ENCODE results near the gene IGF2R. TPM values are rescaled to one million over a fixed set of nuclear protein-coding genes. Genes with fewer than 3 reads are reported as not detected.

The IGF2R gene
- total and polyA plus RNA-seq, 7 donors = 40.1 to 167 (median 113) TPM

DNA sequence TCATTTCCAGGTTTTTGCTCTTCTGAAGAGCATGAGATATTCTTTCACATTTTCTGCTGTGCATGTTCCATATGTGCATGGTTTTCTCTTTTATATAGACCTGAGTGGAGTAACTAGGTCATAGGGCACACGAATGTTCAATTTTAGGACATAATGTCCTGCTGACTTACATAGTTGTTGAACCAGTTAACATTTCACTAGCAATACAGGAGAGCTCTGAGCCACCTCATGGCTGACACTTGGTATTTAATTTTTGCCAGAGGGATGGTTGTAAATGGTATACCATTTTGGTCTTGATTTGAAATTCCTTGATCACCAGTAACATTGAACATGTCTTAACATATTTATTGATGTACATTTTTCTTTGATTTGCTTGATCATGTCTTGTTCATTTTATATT lies 38.3 kb downstream of the IGF2R start:
- WGBS, 3 donors = 42 to 77% (median 51%) methylated on average over 1 of the region's 1 CpG
- peak in 2 of 4 donors; percentile 19 to 37 for ATAC-seq
- Histone ChIP-seq H3K27ac (no peak overlapping the region), H3K4me3 (no peak overlapping the region), H3K27me3 (ENCODE audit: insufficient read depth in 3 of 3, low read length in 2 of 3) (no peaks in the 10 kb centered on the region), H3K36me3 (ENCODE audit: insufficient read depth in 1 of 2, low read depth in 1 of 2) (peaks cover 0 to 19% of the 10 kb centered on the region in 2 donors), H3K9me3 (no peaks in the 10 kb centered on the region), H3K4me1 (peaks cover 38% of the 10 kb centered on the region)
- DNase-seq = no peak
- intact Hi-C loops (cut with DNase I) = loop anchor here in 1 of 2 donors (5.0 kb wide), 1 partner anchor 35 kb away; no protein-coding TSS in a partner anchor
- TF ChIP-seq, protein P1, sequence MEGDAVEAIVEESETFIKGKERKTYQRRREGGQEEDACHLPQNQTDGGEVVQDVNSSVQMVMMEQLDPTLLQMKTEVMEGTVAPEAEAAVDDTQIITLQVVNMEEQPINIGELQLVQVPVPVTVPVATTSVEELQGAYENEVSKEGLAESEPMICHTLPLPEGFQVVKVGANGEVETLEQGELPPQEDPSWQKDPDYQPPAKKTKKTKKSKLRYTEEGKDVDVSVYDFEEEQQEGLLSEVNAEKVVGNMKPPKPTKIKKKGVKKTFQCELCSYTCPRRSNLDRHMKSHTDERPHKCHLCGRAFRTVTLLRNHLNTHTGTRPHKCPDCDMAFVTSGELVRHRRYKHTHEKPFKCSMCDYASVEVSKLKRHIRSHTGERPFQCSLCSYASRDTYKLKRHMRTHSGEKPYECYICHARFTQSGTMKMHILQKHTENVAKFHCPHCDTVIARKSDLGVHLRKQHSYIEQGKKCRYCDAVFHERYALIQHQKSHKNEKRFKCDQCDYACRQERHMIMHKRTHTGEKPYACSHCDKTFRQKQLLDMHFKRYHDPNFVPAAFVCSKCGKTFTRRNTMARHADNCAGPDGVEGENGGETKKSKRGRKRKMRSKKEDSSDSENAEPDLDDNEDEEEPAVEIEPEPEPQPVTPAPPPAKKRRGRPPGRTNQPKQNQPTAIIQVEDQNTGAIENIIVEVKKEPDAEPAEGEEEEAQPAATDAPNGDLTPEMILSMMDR (IDR thresholded peaks at IDR 0.05) = no peak

DNA sequence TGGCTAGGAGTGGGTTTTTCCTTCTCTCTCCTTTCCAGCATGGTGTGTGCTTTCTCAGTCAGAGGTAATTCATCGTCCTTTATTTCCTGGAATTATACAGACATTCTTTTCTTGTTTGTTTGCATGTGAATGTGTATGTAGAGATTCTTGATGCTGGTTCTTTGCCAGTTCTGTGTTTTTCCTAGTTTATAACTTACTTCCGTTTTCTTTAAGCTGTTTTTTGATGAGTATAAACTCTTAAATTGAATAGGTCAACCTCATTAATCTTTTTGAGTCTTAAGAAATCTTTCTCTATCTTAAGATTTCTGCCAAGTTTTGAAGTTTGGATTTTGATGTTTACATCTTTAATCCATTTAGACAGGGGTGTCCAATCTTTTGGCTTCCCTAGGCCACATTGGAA lies 38.7 kb downstream of the IGF2R start:
- no peak for ATAC-seq
- no peak for DNase-seq
- 36 to 52% (median 45%) methylated on average over 2 of the region's 2 CpGs for WGBS, 3 donors
- TF ChIP-seq, protein P1 (IDR thresholded peaks at IDR 0.05) = no peak
- Histone ChIP-seq H3K9me3 (no peaks in the 10 kb centered on the region), H3K27ac (no peak overlapping the region), H3K36me3 (ENCODE audit: insufficient read depth in 1 of 2, low read depth in 1 of 2) (peaks cover 0 to 22% of the 10 kb centered on the region in 2 donors), H3K4me3 (no peak overlapping the region), H3K4me1 (peaks cover 38% of the 10 kb centered on the region), H3K27me3 (ENCODE audit: insufficient read depth in 3 of 3, low read length in 2 of 3) (no peaks in the 10 kb centered on the region)
- intact Hi-C loops (cut with DNase I) = loop anchor here in 1 of 2 donors (5.0 kb wide), 1 partner anchor 35 kb away; no protein-coding TSS in a partner anchor

DNA sequence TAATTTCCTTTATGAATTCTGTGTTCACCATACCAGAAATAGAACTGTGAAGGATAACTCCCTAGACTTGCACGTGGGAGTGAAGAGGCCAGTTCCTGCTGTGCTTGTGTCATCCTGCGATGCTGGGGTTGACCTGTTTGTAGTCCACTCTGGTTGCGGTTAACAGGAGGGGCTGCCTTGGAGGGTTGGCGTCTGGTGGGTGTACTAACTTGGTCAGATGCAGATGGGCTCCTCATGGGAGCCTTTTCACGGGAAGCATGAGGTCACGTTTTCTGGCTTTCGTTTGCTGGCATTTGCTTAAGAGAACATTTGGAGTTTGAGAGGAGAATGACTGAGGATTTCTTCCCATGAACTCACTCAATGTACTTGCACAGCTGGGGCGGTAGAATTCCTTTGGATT lies 41.2 kb downstream of the IGF2R start:
- ATAC-seq (peak; percentile 72 to 83 (median 80)), DNase-seq (peak; percentile 69 to 76)
- intact Hi-C loops (cut with DNase I) = no loop called here
- Histone ChIP-seq H3K27me3 (ENCODE audit: insufficient read depth in 3 of 3, low read length in 2 of 3) (no peaks in the 10 kb centered on the region), H3K36me3 (ENCODE audit: insufficient read depth in 1 of 2, low read depth in 1 of 2) (peaks cover 0 to 27% of the 10 kb centered on the region in 2 donors), H3K4me1 (peaks cover 35% of the 10 kb centered on the region), H3K4me3 (no peak overlapping the region), H3K27ac (peak overlapping the region; percentile 11), H3K9me3 (no peaks in the 10 kb centered on the region)
- WGBS, 3 donors = 20 to 26% (median 25%) methylated on average over 8 of the region's 8 CpGs
- TF ChIP-seq, protein P1 (IDR thresholded peaks at IDR 0.05) = no peak

DNA sequence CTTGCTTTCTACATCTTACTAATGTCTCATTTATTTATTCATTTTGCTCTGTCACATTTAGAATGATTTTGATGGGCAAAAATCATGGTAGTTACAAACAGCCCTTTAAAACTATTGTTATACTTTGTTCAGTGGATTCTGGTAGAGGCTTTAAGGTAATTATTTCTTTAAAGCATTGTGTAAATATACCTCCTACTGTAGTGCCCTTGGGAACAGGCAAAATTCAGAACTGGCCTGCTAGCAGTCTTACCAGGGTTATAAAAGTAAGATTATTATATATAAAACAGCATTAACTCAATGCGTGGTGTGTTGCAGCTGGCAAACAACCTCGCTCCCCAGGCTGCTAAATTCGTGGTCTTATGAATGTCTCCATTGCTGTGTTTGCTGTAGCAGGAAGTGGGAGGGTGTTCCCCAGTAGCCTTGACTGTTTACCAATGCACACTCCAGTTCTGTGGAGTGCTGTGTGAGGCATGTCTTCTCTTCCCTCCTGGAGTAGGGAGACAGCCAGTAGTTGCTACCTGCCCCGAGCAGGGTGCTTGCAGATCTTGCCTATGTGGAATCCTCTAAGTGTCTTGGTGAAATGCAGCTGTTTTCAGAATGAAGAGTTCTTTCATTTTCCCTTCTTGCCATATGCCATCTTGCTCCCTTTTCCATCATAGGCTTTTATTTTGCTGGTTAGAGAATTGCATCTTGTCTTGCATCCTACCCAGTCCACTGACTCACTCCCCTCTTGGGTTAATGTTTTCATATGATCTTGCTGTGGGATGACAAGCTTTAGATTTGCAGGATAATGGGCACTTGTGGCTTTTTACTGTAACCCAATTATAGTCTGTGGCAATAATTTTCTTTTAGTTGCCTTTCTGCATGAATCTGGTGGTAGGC lies 45.3 kb downstream of the IGF2R start:
- no peaks in the 10 kb centered on the region for H3K9me3 ChIP-seq
- TF ChIP-seq, protein P1 (IDR thresholded peaks at IDR 0.05) = no peak
- intact Hi-C loops (cut with DNase I) = no loop called here
- no peak overlapping the region for H3K4me3 ChIP-seq
- DNase-seq = no peak
- no peaks in the 10 kb centered on the region for H3K27me3 ChIP-seq (ENCODE audit: insufficient read depth in 3 of 3, low read length in 2 of 3)
- peaks cover 0 to 39% of the 10 kb centered on the region in 2 donors for H3K36me3 ChIP-seq (ENCODE audit: insufficient read depth in 1 of 2, low read depth in 1 of 2)
- H3K27ac ChIP-seq = no peak overlapping the region
- peaks cover 26% of the 10 kb centered on the region for H3K4me1 ChIP-seq
- WGBS, 3 donors = 59 to 80% (median 70%) methylated on average over 4 of the region's 4 CpGs
- ATAC-seq = no peak
